ENCODE data around the gene COL18A1.

The COL18A1 gene

DNA sequence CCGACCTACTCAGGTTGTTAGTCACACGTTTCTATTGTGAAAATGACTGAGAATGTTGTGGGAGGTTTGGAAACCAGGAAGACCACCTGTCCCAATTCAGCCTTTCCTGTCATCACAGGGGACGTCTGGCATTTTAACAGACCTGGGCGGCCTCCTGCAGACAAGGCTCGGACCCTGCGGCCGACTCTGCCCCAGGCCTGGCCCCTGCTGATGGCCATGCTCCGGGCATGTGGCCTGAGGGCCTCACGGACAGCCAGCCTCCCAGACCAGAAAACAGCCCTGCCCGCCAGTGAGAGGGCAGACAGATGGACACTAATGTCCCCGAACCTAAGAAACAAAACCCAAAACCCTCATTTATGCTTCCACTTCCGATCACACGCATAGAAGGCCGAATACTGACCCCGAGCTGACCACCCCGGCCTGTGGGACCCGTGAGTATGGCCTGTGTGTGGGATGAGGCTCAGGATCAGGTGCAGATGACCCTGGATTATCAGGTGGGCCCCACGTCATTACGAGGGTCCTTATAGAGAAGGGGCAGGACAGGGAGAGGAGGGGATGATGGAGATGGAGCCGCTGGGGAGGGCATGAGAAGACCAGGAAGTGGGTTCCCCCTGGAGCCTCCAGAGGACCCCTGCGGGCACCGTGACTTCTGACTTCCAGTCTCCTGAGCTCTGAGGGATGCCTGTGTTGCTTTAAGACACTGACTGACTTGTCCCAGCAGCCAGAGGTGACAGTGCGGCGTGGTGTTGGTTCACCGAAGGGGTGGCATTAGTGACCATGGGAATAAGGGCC is 9.6 kb downstream of the COL18A1 start:
- no peak for DNase-seq (ENCODE audit: low read depth)

GRCh38 chr21:45415188-45415942 is 10.4 kb downstream of the COL18A1 start:
- no peak for DNase-seq (ENCODE audit: low read depth)

DNA sequence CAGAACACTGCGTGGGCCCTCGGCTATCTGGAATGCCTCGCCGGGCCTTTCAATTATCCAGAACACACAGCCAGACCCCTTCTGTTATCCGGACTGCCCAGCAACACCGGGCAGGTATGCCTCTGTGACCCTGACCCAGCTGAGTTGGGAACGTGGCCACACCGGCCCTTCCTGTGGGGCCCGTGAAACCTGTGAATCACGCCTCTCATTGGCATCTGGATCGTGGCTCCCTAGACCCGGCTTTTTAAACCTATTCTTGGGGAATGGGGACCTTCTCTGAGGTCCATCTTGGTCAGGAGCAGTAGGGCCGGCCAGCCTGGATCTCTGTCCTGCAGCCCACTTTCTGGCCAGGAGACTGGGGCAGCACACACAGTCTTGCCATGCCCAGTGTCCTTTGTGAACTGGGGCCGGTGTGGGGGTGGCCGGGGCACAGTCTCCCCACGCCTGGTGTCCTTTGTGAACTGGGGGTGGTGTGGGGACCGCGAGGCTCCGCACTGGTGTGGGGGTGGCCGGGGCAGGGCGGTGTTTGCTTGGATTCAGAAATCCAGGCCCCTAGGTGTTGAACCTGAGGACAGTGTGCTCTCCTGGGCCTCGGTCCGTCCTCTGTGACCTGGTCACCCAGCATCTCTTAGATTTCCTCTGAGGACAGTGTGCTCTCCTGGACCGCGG is 11.1 kb downstream of the COL18A1 start:
- DNase-seq (ENCODE audit: low read depth) = no peak

DNA sequence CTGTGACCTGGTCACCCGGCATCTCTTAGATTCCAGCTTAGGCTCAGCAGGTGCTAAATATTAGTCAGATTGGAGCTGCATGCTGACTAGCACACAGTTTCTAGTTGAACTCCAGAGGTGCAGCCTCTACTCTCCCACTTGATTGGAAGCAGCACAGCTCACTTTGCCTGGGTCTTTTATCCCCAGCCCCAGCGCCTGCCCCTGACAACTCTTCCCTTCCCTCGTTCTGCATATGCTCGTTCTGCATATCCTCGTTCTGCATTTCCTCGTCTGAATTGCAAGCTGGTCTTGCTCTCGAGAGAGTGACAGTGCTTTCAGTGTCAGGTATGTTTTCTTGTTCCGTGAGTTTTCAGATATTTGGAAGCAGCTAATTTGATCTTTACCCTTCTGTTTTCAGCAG is 11.7 kb downstream of the COL18A1 start:
- no peak for DNase-seq (ENCODE audit: low read depth)

- DNase-seq (ENCODE audit: low read depth) = no peak
These were observed 12.4 kb downstream of the COL18A1 start for GRCh38 chr21:45417256-45417950.

- DNase-seq (ENCODE audit: low read depth) = no peak
These were observed 13.0 kb downstream of the COL18A1 start for GRCh38 chr21:45417951-45418300.

GRCh38 chr21:45418301-45419071 is 13.5 kb downstream of the COL18A1 start:
- DNase-seq (ENCODE audit: low read depth) = no peak

- DNase-seq (ENCODE audit: low read depth) = no peak
These were observed 14.2 kb downstream of the COL18A1 start for GRCh38 chr21:45419162-45419561.

DNA sequence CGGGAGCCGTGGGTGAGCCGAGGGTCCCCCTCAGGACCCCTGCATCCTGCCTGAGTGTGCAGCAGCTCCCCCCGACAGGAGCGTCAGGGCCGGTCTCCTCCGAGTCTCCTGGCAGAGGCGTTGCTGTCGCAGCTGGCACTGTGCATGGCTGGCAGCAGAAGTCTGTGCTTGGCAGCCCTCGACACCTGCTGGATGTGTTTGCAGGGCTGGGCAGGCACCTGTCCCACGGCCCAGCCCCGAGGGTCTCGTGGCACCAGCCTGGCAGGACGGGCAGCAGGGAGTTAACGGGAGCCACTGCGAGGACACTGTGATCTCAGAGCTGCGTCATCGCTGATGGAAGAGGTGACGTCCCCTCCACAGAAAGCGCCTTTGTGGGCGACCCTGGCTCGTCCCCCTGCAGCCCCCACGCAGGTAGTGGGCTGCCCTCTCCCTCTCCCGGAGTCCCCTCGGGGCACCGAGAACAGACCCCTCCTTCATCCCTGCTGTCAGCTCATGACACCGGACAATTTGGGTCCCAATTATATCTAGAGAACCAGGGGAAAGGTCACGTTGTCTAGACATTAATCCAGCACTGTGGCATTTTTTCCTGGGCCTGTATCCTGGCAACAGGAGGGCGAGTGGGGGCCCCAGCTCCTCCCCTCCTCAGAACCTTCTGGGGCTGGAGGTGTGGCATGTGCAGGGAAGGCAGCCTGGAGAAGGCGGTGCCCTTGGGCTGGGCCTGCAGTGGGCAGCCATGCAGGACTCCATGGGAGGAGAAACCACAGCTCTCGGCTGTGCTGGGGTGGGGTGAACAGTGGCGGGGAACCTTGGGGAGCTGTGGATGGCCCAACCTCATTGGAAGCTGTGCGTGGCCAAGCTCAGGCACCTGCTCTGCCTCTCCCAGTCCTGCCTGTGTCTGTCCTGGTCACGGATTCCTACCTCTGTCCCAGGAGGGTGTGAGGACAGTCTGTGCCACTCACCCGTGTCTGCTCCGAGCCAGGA is 15.4 kb downstream of the COL18A1 start:
- DNase-seq (ENCODE audit: low read depth) = no peak

DNA sequence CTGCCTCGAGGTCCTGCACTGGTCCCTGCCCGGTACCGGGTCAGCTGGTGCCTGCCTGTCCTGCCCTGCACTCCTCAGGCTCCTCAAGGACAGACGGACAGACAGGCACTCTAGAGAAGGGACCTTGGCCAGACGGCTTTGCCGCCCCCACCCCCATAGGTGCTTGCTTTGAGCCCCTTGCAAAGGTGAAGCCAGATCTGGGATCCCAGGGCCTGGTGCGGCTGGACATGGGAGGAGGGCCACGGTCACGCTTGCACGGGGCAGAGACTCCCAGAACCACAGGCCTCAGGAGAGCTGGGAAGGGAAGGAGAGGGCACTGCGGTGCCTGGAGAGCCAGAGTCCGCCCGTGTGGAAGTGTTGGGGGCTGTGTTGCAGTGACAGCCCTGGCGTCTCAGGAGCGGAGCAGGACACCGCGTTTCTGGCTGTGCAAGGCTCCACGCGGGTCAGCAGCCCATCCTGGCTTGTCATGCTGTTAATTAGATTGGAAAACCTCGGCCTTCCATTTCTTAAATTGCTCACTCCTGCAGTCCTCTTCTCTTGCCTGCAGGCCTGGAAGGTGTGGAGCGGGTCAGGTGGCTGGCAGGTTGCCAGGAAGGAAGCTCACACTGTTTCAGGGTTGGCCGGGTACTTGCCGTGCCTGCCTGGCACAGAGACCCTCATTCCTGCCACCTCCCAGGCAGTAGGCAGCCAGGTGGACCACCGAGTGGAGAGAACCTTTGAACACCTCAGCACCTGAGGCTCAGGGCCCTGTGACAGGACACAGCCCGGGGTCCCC is 16.3 kb downstream of the COL18A1 start:
- no peak for DNase-seq (ENCODE audit: low read depth)

DNA sequence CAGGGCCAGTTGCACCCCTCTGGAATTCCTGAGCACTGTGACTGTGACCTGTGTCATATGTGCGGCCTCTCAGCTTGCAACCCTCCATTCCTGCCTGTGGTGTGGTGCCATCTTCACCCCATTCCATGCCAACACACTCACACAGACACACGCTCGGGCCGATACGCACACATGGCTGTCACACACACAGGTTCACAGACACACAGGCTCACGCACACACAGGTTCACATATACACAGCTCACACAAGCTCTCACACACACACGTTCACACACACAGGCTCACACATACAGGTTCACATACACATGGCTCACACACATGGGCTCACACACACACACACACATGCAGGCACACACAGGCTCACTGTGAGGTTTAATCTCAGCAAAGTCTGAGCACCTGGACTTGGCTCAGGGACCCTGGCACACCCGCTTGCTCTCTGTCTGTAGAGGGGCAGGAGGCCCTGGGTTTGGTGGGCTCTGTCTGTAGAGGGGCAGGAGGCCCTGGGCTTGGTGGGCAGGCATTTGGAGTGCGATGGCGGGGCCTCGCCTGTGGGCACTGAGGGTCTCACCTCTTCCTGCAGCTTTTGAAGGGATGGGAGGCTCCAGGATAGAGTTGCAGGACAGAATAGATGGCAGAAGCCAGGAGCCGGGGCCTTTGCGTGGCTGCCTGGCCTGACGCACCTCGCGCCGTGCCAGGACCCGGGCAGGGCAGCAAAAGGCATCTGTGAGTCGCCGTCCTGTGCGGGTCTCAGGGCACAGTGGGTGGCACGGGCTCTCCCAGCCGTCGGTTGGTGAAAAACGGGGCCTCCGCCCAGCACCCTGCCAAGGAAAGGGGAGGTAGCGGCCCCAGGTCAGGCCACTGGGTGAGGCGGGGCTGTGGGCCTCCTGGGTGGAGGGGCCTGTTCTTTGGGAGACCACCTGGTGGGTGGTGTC is 17.1 kb downstream of the COL18A1 start:
- no peak for DNase-seq (ENCODE audit: low read depth)

DNA sequence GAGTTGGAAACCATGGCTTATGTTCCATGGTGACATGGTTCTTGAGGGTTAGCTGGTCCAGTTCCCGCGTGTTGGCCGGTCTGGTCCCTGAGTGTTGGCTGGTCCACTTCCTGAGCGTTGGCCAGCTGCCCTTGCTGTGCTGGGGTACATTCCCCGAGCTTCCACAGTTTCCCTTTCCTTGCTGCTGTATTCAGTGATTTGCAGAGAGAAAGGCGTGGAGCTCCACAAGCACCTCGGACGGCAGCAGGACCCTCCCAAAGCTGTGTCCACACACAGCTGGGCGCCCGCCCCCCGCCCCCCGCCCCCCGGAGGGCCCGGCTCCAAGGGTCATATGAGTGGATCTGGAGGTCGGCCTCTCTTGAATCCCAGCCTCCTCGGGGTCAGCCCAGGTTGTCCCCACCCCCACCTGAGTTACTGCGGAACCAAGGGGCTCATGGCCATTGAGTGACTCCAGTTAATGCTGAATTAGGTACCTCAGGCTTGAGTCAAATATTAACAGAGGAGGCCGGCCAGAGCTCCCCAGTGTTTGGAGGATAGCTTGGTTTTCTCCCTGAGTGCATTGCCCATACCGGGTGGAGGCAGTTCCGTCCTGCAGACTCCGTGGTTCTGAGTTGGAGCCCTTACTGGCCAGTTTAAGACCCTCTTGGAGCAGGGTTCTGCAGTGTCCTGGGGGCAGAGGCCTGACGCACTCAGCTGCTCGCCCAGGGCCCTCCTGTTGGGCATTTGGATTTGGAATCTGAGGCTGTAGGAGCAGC is 18.4 kb downstream of the COL18A1 start:
- DNase-seq (ENCODE audit: low read depth) = no peak

GRCh38 chr21:45423968-45424853 is 19.2 kb downstream of the COL18A1 start:
- no peak for DNase-seq (ENCODE audit: low read depth)

- DNase-seq (ENCODE audit: low read depth) = no peak
These were observed 20.2 kb downstream of the COL18A1 start for GRCh38 chr21:45424854-45425795.
